Activated CD4-positive, alpha-beta T cell treated with anti-CD3 and anti-CD28 coated beads, Interleukin-2, amount 50 U/mL, for 16 hours (primary cell): ENCODE data around the gene UNC13A.
"Not testable (repeated sequence)": the region's sequence is repeated elsewhere in the genome, so short reads cannot be mapped to it uniquely, and the experiment has no call there.

Experiments used
- DNase-seq: peaks from one replicate; pipeline ENCODE4 v3.0.0-alpha.2; 2020

Gene UNC13A

DNA sequence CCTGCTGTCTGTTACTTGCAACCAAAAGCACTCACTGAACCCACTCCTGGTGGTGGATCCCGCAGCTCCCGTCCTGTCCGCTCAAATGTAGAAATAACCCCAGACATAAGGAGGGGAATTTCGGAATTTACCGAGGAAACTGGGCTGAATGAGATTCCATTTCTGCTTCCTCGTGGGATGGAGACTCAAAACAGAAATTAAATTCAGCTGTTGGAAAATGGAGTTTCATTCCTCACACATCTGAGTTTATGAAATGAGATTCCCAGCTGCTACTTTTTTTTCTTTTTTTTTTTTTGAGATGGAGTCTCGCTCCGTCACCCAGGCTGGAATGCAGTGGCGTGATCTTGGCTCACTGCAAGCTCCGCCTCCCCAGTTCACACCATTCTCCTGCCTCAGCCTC, 88.4 kb downstream of the UNC13A start:
- DNase-seq, result no peak

DNA sequence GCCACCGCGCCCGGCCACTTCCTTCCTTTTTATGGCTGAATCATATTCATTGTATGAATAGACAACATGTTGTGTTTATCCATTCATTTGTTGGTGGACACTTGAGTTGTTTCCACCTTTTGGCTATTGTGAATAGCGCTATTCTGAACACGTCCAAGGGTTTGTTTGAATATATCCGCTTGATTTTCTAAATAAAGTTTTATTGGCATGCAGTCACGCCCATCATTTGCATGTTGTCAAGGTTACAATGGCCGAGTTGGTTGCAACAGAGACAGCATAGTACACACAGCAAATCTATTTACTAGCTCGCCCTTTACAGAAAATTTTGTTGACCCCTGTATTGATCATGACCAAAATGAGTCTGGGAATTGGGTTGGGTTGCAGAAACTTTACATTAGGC, 89.2 kb downstream of the UNC13A start:
- DNase-seq, result no peak

DNA sequence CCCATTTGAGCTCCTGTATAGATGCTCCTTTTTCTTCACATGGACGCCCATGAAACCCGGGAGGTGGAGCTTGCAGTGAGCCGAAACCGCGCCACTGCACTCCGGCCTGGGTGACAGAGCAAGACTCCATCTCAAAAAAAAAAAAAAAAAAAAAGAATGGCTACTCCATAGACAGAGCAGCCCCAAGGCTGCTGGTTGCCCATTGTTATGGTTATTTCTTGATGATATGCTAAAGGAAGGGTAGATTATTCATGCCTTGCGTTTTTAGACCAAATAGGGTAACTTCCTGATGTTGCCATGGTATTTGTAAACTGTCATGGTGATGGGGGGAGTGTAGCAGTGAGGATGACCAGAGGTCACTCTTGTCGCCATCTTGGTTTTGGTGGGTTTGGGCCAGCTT, 90.1 kb downstream of the UNC13A start:
- not testable (repeated sequence) for DNase-seq

DNA sequence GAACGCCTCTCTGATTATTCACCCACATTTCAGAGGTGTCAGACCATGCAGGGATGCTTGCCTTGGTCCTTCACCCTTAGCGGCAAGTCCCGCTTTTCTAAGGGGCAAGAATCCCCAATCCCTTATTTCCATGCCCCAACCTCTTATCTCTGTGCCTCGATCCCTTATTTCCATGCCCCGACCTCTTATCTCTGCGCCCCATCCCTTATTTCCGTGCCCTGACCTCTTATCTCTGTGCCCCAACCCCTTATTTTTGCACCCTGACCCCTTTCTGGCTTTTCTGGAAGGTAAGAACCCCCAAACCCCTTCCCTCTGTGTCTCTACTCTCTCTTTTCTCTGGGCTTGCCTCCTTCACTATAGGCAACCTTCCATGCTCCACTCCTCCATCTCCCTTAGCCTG, 93.9 kb downstream of the UNC13A start:
- DNase-seq, result not testable (repeated sequence)

DNA sequence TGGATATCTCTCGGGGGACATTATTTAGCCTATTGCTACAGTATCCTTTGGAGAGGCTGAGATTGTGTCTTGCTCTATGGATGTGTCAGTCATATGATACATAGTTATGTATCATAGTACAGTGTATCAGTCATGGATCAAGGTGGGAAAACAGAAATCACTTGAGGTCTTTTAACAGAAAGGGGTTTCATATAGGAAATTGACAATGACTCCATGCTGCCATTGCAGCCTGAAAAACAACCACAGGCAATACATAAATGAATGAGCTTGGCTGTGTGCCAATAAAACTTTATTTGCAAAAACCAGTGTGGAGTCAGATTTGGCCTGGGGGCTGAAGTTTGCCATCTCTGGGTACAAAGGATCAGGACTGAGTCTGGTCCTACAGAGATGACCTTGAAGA, 97.3 kb downstream of the UNC13A start:
- peak; percentile 41 for DNase-seq

DNA sequence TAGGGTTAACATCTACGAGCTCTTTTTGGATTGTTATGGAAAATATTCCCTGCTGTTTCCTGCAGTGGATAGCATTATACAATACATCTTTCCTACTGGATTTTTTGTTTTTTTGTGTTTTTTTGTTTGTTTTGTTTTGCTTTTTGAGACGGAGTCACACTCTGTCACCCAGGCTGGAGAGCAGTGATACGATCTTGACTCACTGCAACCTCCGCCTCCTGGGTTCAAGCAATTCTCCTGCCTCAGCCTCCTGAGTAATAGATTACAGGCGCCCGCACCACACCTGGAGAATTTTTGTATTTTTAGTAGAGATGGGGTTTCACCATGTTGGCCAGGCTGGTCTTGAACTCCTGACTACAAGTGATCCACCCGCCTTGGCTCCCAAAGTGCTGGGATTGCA, 102.8 kb downstream of the UNC13A start:
- DNase-seq, result not testable (repeated sequence)

DNA sequence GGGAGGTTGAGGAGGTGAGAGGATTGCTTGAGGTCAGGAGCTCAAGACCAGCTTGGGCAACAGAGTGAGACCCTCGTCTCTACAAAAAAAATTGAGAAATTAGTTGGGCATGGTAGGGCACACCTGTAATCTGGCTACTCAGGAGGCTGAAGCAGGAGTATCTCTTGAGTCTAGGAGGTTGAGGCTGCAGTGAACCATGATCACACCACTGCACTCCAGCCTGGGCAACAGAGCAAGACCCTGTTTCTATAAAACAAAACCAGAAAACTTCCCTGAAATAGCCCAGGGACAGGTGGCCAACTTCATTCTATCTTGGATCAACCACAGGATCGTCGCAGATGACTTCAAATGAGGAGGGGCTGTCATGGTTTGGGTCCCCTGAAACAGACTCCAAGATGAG, 104.0 kb downstream of the UNC13A start:
- no peak for DNase-seq

DNA sequence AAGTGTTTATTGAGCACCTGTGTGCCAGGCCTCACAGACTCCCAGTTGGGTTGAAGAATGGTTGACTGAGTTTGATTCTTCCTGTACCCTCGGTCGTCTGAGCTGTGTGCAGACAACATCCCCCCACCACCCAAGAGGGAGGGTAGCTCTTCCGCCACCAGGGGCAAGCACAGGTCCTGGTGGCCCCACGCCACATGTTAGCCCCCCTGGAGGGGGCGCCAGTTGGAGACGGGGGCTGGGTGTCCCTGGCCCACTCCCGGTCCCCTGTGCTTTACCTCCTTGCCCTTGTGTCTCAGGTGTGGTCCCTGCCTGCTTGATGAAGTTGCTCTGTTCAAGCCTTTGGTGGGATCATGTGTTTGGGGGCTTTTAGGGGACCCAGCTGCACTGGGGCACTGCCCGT, 105.5 kb downstream of the UNC13A start:
- no peak for DNase-seq

DNA sequence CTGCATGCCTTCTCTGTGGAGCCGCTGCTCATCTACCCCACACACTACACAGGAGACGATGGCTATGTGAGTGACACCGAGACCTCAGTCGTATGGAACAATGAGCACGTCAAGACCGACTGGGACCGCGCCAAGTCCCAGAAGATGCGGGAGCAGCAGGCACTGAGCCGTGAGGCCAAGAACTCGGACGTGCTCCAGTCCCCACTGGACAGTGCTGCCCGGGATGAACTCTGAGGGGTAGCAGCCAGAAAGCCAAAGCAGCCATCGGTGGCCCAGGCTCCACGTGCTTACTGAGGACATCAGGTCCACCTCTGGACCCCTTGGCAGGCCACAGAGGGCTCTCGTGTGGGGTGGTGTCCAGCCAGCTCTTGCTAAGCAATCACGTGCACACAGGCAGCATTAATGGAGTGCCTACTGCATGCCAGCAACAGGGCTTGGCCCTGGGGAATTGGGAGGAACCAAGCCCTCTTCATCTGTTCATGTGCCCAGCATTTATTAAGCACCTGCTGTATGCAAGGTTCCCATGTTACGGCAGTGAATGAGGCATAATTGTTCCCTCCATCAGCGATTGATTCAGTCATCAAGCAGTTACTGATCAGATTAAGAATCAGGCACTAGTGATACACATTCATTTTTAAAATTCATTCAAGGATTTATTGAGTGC, 106.8 kb downstream of the UNC13A start:
- DNase-seq, result no peak

DNA sequence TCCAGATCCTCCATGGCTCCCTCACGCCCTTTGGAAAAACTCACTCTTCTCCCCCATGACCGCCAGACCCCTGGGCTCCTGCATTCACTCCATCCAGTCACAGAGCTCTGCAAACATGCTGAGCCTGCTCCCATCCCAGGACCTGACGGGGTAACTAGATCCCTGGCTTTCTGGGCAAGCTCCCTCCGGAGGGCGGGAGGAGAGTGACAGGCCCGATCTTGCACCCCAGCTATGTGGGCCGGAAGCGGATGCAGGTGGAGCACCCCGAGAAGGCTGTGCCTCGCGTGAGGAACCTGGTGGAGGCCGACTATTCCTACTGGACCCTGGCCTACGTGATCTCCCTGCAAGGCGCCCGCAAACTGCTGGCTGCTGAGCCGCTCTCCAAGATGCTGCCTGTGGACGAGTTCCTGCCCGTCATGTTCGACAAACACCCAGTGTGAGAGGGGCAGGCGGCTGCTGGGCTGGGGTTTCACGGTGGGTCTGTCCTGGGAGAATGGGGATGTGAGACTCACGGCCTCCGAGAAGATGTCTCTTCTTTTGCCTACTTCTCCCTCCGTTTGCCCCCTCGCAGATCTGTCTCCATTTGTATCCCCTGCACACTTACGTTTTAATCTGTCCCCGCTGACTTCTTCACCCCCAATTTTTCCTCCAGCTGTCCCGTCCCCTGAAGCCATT, 107.5 kb downstream of the UNC13A start:
- no peak for DNase-seq

DNA sequence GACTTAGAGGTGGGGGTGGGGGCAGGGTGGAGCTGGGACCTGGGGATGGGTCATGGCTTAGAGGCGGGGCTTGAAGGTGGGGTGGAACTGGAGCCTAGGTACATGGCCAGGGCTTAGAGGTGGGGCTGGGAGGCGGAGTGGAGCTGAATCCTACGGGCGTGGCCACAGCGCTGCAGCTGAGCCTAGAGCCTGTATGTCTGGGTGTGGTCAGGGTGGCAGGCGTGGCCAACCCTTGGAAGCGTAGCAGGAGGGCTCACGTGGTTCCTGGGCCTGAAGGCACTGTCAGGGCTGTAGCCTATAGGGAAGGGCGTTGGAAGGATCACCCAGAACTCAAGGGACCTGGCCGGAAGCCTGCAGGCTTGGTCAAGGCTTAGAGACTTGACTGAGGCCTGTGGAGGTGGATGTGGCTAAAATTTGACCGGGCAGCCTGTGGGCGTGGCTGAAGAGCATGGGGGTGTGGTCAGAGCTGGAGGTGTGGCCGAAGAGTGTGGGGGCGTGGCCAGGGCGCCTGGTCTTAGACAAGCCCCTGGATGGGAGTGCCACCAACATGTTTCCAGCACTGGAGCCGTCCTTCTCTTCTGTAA, 108.4 kb downstream of the UNC13A start:
- peak; percentile 30 for DNase-seq

DNA sequence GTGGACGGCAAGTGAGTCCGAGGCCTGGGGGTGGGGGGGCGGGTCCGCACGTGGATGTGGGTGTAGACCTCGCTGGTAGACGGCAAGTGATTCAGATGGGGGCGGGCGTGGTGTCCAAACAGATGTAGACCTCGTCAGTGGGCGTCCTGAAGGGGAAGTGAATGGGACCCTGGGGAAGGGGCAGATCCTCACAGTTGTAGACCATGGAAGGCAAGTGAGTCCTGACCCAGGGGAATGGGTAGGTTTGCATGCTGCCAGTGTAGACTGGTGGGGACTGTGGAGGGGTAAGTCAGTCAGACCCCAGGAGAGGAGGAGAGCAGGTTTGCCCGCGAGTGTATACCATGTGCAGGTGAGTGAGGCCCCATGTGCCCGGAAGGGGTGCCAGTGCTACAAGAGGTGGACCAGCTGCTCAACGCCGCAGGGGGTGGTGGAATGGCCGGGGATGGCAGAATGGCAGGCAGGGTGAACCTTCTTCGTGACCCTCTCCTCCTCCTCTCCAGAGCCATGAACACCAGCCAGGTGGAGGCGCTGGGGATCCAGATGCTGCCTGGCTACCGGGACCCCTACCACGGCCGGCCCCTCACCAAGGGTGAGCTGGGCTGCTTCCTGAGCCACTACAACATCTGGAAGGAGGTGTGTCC, 110.6 kb downstream of the UNC13A start:
- DNase-seq, result no peak

DNA sequence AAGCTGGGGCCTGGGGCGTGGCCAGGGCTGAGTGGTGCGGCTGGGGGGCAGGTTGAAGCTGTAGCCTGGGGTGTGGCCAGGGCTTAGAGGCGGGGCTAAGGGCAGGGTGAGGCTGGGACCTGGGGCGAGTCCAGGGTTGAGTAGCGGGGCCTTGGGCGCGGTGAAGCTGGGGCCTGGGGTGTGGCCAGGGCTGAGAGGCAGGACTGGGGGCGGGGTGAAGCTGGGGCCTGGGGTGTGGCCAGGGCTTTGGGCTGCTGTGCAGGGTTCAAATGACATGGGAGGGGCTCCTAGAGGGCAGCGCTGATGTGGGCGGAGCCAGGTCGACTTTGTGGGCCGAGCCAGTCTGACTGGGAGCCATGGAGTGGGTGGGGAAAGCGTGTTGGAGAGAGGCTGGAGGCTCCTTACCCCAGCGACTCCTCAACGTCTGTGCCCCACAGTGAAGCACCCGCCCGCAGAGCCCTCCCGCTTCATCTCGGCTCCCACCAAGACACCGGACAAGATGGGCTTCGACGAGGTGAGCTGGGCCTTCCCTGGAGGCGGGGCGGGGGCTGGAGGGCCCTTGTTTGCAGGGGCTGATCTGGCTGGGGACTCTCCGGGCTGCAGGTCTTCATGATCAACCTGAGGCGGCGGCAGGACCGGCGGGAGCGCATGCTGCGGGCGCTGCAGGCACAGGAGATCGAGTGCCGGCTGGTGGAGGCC, 111.2 kb downstream of the UNC13A start:
- peak; percentile 14 for DNase-seq

DNA sequence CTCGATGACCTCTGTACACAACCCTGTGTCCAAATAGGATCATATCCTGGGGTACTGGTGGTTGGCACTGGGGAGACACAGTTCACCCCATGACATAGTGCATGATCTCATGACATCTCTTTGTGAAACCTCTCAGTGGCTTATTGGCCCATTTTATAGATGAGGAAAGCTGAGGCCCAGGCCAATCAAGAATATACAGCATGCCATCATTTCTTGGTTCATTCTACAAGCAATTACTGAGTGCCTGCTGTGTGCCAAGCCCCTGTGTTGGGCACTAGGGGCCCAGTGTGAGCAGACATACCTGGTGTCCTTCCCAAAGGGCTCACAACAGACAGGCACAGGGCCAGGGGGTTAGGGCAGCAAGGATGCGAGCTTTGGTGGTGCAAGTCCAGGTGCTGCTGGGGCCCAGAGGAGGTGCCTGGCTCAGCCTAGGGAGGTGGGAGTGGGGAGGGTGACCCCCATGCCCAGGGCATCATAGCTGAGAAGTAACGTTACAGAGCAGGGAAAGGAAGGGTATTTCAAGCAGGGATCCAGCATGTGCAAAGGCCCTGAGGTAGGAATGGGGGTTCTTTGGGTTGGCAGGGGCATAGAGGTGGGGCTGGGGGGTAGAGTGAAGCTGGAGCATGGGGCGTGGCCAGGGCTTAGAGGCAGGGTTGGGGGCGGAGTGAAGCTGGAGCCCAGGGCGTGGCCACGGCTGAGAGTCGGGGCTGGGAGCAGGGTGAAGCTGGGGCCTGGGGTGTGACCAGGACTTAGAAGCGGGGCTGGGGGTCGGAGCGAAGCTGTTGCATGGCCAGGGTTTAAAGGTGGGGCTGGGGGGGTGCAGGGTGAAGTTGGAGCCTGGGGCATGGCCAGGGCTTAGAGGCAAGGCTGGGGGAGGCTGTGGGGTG, 112.0 kb downstream of the UNC13A start:
- DNase-seq, result no peak

DNA sequence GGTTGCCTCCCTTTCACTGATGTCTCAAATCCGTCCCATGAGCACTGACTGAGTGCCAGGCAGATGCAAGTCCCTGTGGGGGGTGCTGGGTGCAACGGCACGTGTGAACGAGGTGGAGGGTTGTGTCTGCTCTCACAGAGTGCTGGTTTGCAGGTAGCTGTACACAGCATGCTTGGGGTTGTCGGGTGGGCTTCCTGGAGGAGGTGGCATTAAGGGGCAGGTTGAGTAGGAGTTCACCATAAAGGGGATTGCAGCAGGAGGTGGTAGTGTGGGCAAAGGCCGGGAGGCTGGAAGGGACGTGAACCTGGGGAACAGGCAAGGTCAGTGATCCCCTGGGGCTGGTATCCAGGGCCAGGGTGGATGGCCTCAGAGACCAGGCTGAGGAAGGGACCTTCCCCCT, 115.5 kb downstream of the UNC13A start:
- DNase-seq, result no peak

DNA sequence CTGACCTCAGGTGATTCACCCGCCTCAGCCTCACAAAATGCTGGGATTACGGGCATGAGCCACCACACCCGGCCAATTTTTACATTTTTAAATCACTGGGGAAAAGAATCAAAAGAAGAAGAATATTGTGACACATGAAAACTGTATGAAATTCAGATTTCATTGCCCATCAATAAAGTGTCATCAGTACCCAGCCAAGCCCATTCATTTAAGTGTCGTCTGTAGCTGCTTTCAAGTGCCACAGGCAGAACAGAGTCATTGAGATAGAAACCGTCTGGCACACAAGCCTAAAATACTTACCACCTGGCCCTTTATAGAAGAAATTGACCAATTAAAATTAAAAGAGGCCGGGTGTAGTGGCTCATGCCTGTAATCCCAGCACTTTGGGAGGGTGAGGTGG, 117.4 kb downstream of the UNC13A start:
- no peak for DNase-seq

DNA sequence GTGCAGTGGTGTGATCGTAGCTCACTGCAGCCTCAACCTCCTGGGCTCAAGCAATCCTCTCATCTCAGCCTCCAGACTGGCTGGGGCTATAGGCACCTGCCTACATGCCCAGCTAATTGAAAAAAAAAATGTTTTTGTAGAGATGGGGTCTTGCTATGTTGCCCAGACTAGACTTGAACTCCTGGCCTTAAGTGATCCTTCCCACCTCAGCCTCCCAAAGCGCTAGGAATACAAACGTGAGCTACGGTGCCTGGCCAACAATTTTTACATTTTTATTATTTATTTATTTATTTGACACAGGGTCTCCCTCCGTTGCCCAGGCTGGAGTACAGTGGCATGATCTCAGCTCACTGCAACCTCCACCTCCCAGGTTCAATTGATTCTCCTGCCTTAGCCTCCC, 117.9 kb downstream of the UNC13A start:
- not testable (repeated sequence) for DNase-seq

DNA sequence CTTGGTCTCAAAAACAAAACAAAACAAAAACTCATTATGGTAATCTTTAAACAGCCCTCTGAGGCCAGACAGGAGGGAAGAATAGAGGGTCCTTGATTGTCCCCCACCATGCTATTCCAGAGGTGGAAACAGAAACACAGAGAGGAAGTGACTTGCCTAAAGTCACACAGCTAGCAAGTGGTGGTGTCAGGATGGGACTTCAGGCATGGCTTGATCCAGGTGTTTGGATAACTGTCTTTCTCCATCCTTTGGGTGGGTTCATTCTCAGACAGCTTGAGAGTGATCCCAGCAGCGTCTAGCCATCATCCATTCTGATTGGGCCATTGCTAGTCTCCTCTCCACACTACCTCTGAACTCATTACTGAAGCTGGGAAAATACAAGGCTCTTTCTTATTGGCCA, 120.2 kb downstream of the UNC13A start:
- no peak for DNase-seq

DNA sequence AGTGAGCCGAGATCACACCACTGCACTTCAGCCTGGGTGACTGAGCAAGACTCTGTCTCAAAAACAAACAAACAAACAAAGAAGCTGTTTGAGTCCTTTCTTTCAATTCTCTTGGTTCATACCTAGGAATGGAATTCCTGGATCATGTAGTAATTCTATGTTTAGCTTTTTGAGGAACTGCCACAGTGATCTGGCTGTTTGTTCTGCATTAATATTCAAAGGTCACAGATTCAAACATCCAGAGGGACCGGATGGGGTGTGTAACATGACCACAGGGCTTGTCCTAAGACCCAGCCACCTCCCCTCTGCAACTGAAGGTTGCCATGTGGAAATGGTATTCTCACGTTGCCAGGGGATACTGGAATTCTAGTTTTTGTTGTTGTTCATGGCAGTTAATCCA, 122.5 kb downstream of the UNC13A start:
- DNase-seq, result no peak

DNA sequence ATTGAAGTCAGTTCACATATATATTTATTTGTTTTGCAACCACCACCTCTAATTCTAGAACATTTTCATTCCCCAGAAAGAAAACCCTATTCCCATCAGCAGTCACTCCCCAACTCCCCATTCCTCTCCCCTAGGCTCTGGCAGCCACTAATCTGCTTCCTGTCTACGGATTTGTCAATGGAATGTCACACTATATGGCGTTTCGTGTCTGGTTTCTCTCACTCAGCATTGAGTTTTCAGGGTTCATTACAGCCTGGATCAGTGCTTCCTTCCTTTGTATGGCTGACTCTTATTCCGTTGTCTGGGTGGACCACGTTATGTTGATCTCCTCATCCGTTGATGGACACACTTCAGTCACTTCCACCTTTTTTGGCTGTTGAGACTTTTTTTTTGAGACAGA, 123.4 kb downstream of the UNC13A start:
- no peak for DNase-seq

DNA sequence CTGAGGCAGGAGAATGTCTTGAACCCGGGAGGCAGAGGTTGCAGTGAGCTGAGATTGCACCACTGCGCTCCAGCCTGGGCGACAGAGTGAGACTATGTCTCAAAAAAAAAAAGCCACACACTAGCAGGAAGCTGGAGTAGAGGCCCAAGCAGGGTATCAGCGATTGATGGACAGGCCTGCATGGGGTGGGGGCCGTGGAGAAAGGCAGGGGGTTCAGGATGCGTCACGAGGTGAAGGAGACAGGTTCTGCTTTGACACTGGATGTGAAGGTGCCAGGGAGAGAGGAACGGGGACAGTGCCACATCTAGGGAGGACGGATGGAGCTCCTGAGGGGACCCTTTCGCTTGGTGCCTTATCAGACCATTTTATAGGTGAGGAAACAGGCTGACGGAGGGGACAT, 125.6 kb downstream of the UNC13A start:
- no peak for DNase-seq

DNA sequence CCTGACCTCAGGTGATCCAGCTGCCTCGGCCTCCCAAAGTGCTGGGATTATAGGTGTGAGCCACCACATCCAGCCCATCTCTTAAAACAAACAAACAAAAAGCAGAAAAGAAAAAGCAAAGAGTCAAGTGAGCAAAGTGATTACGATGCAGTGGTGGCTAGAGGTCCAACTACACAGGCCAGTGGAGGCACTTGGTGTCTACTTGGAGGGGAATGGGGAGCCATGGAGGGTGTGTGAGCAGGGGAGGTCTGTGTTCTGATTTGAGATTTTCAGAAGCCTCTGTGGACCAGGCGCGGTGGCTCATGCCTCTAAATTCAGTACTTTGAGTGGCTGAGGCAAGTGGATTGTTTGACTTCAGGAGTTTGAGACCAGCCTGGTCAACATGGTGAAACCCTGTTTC, 126.1 kb downstream of the UNC13A start:
- no peak for DNase-seq
